HEK293 (cell line): ENCODE data around the gene CHN1.

Experiments used
- CTCF ChIA-PET: fragments of 350-600 bp; formaldehyde crosslinking; extraction: SDS; loops from one replicate; lab custom pipeline; 2021; ENCODE audit warnings: antibody characterized with exemption; lab: Yijun Ruan, JAX
- POLR2A ChIA-PET: fragments of 300-600 bp; formaldehyde crosslinking; extraction: SDS; loops from one replicate; lab custom pipeline; 2020; ENCODE audit warnings: antibody characterized with exemption, inconsistent platforms; lab: Yijun Ruan, JAX
- H3K27ac ChIP-seq: fragments of 200-500 bp; sonication (Bioruptor generic); 2 replicates; pipeline ENCODE4 v1.5.1; 2014; ENCODE audit warnings: low read depth, low read length, control low read depth, inconsistent platforms; ENCODE audit errors: extremely low read depth
- H3K36me3 ChIP-seq, 2 experiments: fragments of 200-500 bp in 1 of 2; sonication (Bioruptor generic) in 1 of 2; 1 replicate in 1 of 2; 2 replicates in 1 of 2; pipeline ENCODE4 v1.5.1; 2014 to 2017; ENCODE audit warnings: inconsistent platforms in 2 of 2, low read length in 2 of 2; ENCODE audit not compliant: control insufficient read depth in 2 of 2, insufficient read depth in 1 of 2
- H3K4me1 ChIP-seq: fragments of 200-500 bp; sonication (Bioruptor generic); 2 replicates; pipeline ENCODE4 v1.5.1; 2014; ENCODE audit warnings: mild to moderate bottlenecking, low read length, inconsistent platforms; ENCODE audit not compliant: control insufficient read depth, insufficient read depth
- H3K4me3 ChIP-seq: 2 replicates; pipeline ENCODE4 v1.5.1; 2011; ENCODE audit warnings: low read depth, mild to moderate bottlenecking, control low read depth, low read length, moderate library complexity
- H3K9me3 ChIP-seq: fragments of 200-500 bp; sonication (Bioruptor generic); 2 replicates; pipeline ENCODE4 v1.5.1; 2014; ENCODE audit warnings: low read depth, low read length, inconsistent platforms; ENCODE audit not compliant: control insufficient read depth, insufficient read depth
- ZBTB1 ChIP-seq: fragments of 450-650 bp; formaldehyde crosslinking; IDR thresholded peaks from 2 replicates; pipeline ENCODE4 v1.5.1; 2016; ENCODE audit warnings: missing biosample characterization, missing genetic modification characterization
- ZBTB17 ChIP-seq: fragments of 450-650 bp; formaldehyde crosslinking; IDR thresholded peaks from 2 replicates; pipeline ENCODE4 v1.5.1; 2016; ENCODE audit warnings: missing biosample characterization, missing genetic modification characterization
- ZBTB8A ChIP-seq: fragments of 450-650 bp; formaldehyde crosslinking; IDR thresholded peaks from 2 replicates; pipeline ENCODE4 v1.5.1; 2016; ENCODE audit warnings: missing biosample characterization, missing genetic modification characterization
- ZFP3 ChIP-seq: fragments of 450-650 bp; formaldehyde crosslinking; IDR thresholded peaks from 2 replicates; pipeline ENCODE4 v1.5.1; 2016; ENCODE audit warnings: low read depth, missing biosample characterization, missing genetic modification characterization
- ZNF121 ChIP-seq: fragments of 450-650 bp; formaldehyde crosslinking; IDR thresholded peaks from 2 replicates; pipeline ENCODE4 v1.5.1; 2016; ENCODE audit warnings: missing biosample characterization, missing genetic modification characterization
- ZNF140 ChIP-seq: fragments of 450-650 bp; formaldehyde crosslinking; IDR thresholded peaks from 2 replicates; pipeline ENCODE4 v1.5.1; 2016; ENCODE audit warnings: missing biosample characterization, missing genetic modification characterization
- ZNF155 ChIP-seq: fragments of 450-650 bp; formaldehyde crosslinking; IDR thresholded peaks from 2 replicates; pipeline ENCODE4 v1.5.1; 2016; ENCODE audit warnings: missing biosample characterization, missing genetic modification characterization
- ZNF169 ChIP-seq: fragments of 450-650 bp; formaldehyde crosslinking; IDR thresholded peaks from 2 replicates; pipeline ENCODE4 v1.5.1; 2016; ENCODE audit warnings: missing biosample characterization, missing genetic modification characterization
- ZNF184 ChIP-seq: fragments of 450-650 bp; IDR thresholded peaks from 2 replicates; pipeline ENCODE4 v1.5.1; 2018; ENCODE audit warnings: missing biosample characterization, mild to moderate bottlenecking, missing genetic modification characterization
- ZNF248 ChIP-seq: fragments of 450-650 bp; formaldehyde crosslinking; IDR thresholded peaks from 2 replicates; pipeline ENCODE4 v1.5.1; 2017; ENCODE audit warnings: missing biosample characterization, missing genetic modification characterization
- ZNF335 ChIP-seq: fragments of 450-650 bp; formaldehyde crosslinking; conservative IDR thresholded peaks from 2 replicates; pipeline ENCODE4 v1.5.1; 2016; ENCODE audit warnings: missing biosample characterization, missing genetic modification characterization
- ZNF341 ChIP-seq: fragments of 450-650 bp; formaldehyde crosslinking; IDR thresholded peaks from 2 replicates; pipeline ENCODE4; 2016; ENCODE audit warnings: low read depth, missing biosample characterization, missing genetic modification characterization
- ZNF350 ChIP-seq: fragments of 450-650 bp; formaldehyde crosslinking; IDR thresholded peaks from 2 replicates; pipeline ENCODE4 v1.5.0; 2017; ENCODE audit warnings: missing biosample characterization, mild to moderate bottlenecking, missing genetic modification characterization
- ZNF354C ChIP-seq: fragments of 450-650 bp; formaldehyde crosslinking; IDR thresholded peaks from 2 replicates; pipeline ENCODE4 v1.5.1; 2016; ENCODE audit warnings: missing biosample characterization, missing genetic modification characterization, low read depth, borderline replicate concordance
- ZNF366 ChIP-seq: fragments of 450-650 bp; formaldehyde crosslinking; conservative IDR thresholded peaks from 2 replicates; pipeline ENCODE4 v1.5.1; 2016; ENCODE audit warnings: missing biosample characterization, missing genetic modification characterization
- ZNF426 ChIP-seq: fragments of 450-650 bp; formaldehyde crosslinking; IDR thresholded peaks from 2 replicates; pipeline ENCODE4 v1.5.1; 2017; ENCODE audit warnings: missing biosample characterization, missing genetic modification characterization, mild to moderate bottlenecking, inconsistent platforms, moderate library complexity
- ZNF549 ChIP-seq: fragments of 450-650 bp; IDR thresholded peaks from 2 replicates; pipeline ENCODE4 v1.5.1; 2018; ENCODE audit warnings: missing biosample characterization, missing genetic modification characterization, mild to moderate bottlenecking, inconsistent platforms, moderate library complexity
- ZNF621 ChIP-seq: fragments of 450-650 bp; formaldehyde crosslinking; IDR thresholded peaks from 2 replicates; pipeline ENCODE4 v1.5.1; 2017; ENCODE audit warnings: missing biosample characterization, missing genetic modification characterization
- ZNF624 ChIP-seq: fragments of 450-650 bp; formaldehyde crosslinking; IDR thresholded peaks from 2 replicates; pipeline ENCODE4 v1.5.1; 2017; ENCODE audit warnings: missing biosample characterization, missing genetic modification characterization
- TF ChIP-seq, protein P1 (sequence below): fragments of 450-650 bp; formaldehyde crosslinking; IDR thresholded peaks from 2 replicates; pipeline ENCODE4 v1.5.1; 2016; ENCODE audit warnings: missing biosample characterization, missing genetic modification characterization, borderline replicate concordance
- TF ChIP-seq, protein P2 (sequence below): fragments of 450-650 bp; formaldehyde crosslinking; IDR thresholded peaks from 2 replicates; pipeline ENCODE4 v1.5.0; 2017; ENCODE audit warnings: missing biosample characterization, missing genetic modification characterization, borderline replicate concordance

Gene CHN1

DNA sequence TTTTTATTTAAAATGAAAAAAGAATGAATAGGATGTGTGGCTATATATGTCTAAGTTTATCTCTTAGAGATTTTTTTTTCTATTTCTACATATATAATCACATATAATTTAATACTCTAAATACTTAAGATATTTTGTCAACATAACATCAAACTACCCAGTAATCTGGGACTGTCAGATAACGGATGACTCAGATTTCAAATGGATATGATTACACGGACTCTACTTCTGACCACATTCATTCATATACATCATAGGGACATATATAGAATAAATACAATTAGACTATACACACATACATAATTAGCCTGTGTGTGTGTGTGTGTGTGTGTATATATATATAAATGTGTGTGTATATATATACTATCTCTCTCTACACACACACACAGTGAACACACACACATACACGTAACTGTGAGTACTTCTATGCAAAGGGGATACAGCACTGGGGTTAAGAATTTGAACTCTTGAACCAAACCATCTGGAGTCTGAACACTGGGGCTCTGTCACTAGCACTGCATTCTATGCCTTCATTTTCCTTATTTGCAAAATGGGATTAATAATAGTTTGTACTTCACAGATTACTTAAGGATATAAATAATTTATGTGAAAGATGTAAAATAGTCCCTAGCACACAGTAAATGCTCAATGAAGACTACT, 59.5 kb downstream of the CHN1 start:
- ChIA-PET POLR2A (no interaction called here), CTCF (no interaction called here)
- no peak overlapping the region for H3K27ac ChIP-seq
- peaks cover 0 to 9% of the 10 kb centered on the region in 2 experiments; a peak in 1 of 3 replicates for H3K36me3 ChIP-seq
- no peak overlapping the region for H3K4me3 ChIP-seq
- TF ChIP-seq ZNF155 (tag by site-specific recombination) (no peak), ZNF169 (tag by site-specific recombination) (no peak), ZBTB8A (no peak), ZBTB17 (tag by site-specific recombination) (no peak), ZNF140 (no peak), ZNF549 (tag by site-specific recombination) (no peak), ZNF350 (tag by site-specific recombination) (no peak), ZBTB1 (tag by site-specific recombination) (no peak), ZNF121 (tag by site-specific recombination) (no peak), ZNF426 (no peak)
- TF ChIP-seq, protein P1, sequence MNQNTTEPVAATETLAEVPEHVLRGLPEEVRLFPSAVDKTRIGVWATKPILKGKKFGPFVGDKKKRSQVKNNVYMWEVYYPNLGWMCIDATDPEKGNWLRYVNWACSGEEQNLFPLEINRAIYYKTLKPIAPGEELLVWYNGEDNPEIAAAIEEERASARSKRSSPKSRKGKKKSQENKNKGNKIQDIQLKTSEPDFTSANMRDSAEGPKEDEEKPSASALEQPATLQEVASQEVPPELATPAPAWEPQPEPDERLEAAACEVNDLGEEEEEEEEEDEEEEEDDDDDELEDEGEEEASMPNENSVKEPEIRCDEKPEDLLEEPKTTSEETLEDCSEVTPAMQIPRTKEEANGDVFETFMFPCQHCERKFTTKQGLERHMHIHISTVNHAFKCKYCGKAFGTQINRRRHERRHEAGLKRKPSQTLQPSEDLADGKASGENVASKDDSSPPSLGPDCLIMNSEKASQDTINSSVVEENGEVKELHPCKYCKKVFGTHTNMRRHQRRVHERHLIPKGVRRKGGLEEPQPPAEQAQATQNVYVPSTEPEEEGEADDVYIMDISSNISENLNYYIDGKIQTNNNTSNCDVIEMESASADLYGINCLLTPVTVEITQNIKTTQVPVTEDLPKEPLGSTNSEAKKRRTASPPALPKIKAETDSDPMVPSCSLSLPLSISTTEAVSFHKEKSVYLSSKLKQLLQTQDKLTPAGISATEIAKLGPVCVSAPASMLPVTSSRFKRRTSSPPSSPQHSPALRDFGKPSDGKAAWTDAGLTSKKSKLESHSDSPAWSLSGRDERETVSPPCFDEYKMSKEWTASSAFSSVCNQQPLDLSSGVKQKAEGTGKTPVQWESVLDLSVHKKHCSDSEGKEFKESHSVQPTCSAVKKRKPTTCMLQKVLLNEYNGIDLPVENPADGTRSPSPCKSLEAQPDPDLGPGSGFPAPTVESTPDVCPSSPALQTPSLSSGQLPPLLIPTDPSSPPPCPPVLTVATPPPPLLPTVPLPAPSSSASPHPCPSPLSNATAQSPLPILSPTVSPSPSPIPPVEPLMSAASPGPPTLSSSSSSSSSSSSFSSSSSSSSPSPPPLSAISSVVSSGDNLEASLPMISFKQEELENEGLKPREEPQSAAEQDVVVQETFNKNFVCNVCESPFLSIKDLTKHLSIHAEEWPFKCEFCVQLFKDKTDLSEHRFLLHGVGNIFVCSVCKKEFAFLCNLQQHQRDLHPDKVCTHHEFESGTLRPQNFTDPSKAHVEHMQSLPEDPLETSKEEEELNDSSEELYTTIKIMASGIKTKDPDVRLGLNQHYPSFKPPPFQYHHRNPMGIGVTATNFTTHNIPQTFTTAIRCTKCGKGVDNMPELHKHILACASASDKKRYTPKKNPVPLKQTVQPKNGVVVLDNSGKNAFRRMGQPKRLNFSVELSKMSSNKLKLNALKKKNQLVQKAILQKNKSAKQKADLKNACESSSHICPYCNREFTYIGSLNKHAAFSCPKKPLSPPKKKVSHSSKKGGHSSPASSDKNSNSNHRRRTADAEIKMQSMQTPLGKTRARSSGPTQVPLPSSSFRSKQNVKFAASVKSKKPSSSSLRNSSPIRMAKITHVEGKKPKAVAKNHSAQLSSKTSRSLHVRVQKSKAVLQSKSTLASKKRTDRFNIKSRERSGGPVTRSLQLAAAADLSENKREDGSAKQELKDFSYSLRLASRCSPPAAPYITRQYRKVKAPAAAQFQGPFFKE (tag by site-specific recombination): no peak
- TF ChIP-seq, all 188 proteins: peak for 0
- no peaks in the 10 kb centered on the region for H3K4me1 ChIP-seq
- no peaks in the 10 kb centered on the region for H3K9me3 ChIP-seq

GRCh38 chr2:174939046-174939445, 66.1 kb downstream of the CHN1 start:
- CTCF ChIA-PET: interaction anchor here (0.7 to 0.9 kb wide), 2 partner anchors 46 to 395 kb away, joined by 3 to 4 read pairs; no protein-coding TSS in a partner anchor
- no peak for TF ChIP-seq ZBTB17 (tag by site-specific recombination)
- TF ChIP-seq ZNF341: no peak
- no peak for TF ChIP-seq ZNF248
- TF ChIP-seq ZNF184 (tag by site-specific recombination): no peak
- TF ChIP-seq, protein P1 (tag by site-specific recombination): no peak
- TF ChIP-seq ZNF335 (tag by site-specific recombination): no peak
- no peak for TF ChIP-seq ZNF624
- TF ChIP-seq, protein P2, sequence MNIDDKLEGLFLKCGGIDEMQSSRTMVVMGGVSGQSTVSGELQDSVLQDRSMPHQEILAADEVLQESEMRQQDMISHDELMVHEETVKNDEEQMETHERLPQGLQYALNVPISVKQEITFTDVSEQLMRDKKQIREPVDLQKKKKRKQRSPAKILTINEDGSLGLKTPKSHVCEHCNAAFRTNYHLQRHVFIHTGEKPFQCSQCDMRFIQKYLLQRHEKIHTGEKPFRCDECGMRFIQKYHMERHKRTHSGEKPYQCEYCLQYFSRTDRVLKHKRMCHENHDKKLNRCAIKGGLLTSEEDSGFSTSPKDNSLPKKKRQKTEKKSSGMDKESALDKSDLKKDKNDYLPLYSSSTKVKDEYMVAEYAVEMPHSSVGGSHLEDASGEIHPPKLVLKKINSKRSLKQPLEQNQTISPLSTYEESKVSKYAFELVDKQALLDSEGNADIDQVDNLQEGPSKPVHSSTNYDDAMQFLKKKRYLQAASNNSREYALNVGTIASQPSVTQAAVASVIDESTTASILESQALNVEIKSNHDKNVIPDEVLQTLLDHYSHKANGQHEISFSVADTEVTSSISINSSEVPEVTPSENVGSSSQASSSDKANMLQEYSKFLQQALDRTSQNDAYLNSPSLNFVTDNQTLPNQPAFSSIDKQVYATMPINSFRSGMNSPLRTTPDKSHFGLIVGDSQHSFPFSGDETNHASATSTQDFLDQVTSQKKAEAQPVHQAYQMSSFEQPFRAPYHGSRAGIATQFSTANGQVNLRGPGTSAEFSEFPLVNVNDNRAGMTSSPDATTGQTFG (tag by site-specific recombination): no peak
- TF ChIP-seq ZNF366 (tag by site-specific recombination): no peak
- no peak for TF ChIP-seq ZNF621
- TF ChIP-seq ZNF155 (tag by site-specific recombination): no peak
- TF ChIP-seq ZFP3: no peak
- no peak for TF ChIP-seq ZNF354C (tag by site-specific recombination)

More at GRCh38 chr2:174939046-174939445, 66.1 kb downstream of the CHN1 start:
- Histone ChIP-seq H3K4me3 (no peak overlapping the region), H3K27ac (no peak overlapping the region), H3K36me3 (peaks cover 4 to 9% of the 10 kb centered on the region in 2 experiments), H3K4me1 (no peaks in the 10 kb centered on the region), H3K9me3 (no peaks in the 10 kb centered on the region; the same call in 1 of the 2 replicates)
- POLR2A ChIA-PET: no interaction called here
